NK-92 (cell line): ENCODE measurements around the gene BTBD8.
"Not testable (repeated sequence)": the region's sequence is repeated elsewhere in the genome, so short reads cannot be mapped to it uniquely, and the experiment has no call there.

Experiments used
- DNase-seq: peaks from one replicate; lab custom pipeline; 2025; ENCODE audit not compliant: unreplicated experiment; lab: John Stamatoyannopoulos, UW

Gene BTBD8

GRCh38 chr1:92080128-92080985 is at the start of gene BTBD8:
TSS of gene BTBD8 (plus strand) at chr1:92080345. CDS start at chr1:92080572, 227 bp downstream.
- DNase-seq = no peak

GRCh38 chr1:92030656-92031107 is 49.5 kb upstream of the BTBD8 start:
- no peak for DNase-seq

GRCh38 chr1:92031281-92032110 is 48.6 kb upstream of the BTBD8 start:
- no peak for DNase-seq

GRCh38 chr1:92037400-92037799 is 42.7 kb upstream of the BTBD8 start:
- DNase-seq = no peak

GRCh38 chr1:92038695-92039346 is 41.3 kb upstream of the BTBD8 start:
- no peak for DNase-seq

- DNase-seq = no peak
Measured at GRCh38 chr1:92040971-92041370, 39.2 kb upstream of the BTBD8 start.

- no peak for DNase-seq
Measured at GRCh38 chr1:92043621-92044020, 36.5 kb upstream of the BTBD8 start.

GRCh38 chr1:92045766-92046495 is 34.2 kb upstream of the BTBD8 start:
- no peak for DNase-seq

GRCh38 chr1:92051948-92052347 is 28.2 kb upstream of the BTBD8 start:
- DNase-seq = no peak

GRCh38 chr1:92065042-92065441 is 15.1 kb upstream of the BTBD8 start:
- no peak for DNase-seq

- no peak for DNase-seq
Measured at GRCh38 chr1:92066321-92066720, 13.8 kb upstream of the BTBD8 start.

- no peak for DNase-seq
Measured at GRCh38 chr1:92070892-92071291, 9.3 kb upstream of the BTBD8 start.

GRCh38 chr1:92074446-92074845 is 5.7 kb upstream of the BTBD8 start:
- not testable (repeated sequence) for DNase-seq

- no peak for DNase-seq
Measured at GRCh38 chr1:92075311-92075710, 4.8 kb upstream of the BTBD8 start, which contains the start of gene SETSIP. TSS of gene SETSIP (minus strand) at chr1:92075411. CDS start at chr1:92075411, 0 bp downstream.

GRCh38 chr1:92076363-92076762 is 3.8 kb upstream of the BTBD8 start:
- DNase-seq = no peak

- DNase-seq = not testable (repeated sequence)
Measured at GRCh38 chr1:92078077-92078476, 2.1 kb upstream of the BTBD8 start.

- DNase-seq = no peak
Measured at GRCh38 chr1:92079441-92079840, 704 bp upstream of the BTBD8 start.

GRCh38 chr1:92081031-92081430 is 886 bp downstream of the BTBD8 start:
- no peak for DNase-seq

- no peak for DNase-seq
Measured at GRCh38 chr1:92084651-92085050, 4.5 kb downstream of the BTBD8 start.

GRCh38 chr1:92085727-92086126 is 5.6 kb downstream of the BTBD8 start:
- no peak for DNase-seq

GRCh38 chr1:92087542-92087941 is 7.4 kb downstream of the BTBD8 start:
- DNase-seq = no peak
